ENCODE data around the gene ZNF423.
"Not testable (repeated sequence)": the region's sequence is repeated elsewhere in the genome, so short reads cannot be mapped to it uniquely, and the experiment has no call there.

ZNF423 gene

DNA sequence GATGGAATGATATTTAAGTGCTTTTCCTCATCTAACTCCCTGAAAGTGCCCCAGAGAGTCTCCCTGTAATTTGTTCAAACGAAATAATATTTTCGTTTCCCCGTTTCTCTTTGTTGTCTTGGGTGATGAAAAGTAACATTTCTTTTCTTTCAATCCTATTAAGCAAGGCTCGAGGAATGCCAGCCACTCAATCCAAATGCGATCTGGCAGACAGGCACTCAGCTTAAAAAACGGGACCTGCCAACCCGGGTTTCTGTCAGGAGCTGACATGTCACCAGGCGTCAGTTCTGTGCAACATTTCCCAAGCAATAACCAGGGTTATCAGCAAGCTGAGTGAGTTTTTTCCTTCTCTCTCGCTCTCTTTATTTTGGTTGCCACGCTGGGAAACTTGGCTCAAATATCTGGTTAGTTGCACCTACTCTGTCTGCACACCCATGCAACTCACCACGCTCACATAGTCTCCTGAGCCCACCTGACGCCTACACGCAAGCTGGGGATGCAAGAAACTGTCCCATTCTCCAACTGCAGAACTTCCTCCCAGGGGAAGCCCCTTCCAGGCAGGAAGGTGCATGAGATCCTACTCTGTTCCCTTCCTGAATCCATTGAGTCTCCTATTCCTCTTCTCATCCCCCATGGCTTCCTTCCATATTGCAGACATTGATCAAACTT lies 274.1 kb downstream of the ZNF423 start:
- no peak for DNase-seq (ENCODE audit: low read depth)

DNA sequence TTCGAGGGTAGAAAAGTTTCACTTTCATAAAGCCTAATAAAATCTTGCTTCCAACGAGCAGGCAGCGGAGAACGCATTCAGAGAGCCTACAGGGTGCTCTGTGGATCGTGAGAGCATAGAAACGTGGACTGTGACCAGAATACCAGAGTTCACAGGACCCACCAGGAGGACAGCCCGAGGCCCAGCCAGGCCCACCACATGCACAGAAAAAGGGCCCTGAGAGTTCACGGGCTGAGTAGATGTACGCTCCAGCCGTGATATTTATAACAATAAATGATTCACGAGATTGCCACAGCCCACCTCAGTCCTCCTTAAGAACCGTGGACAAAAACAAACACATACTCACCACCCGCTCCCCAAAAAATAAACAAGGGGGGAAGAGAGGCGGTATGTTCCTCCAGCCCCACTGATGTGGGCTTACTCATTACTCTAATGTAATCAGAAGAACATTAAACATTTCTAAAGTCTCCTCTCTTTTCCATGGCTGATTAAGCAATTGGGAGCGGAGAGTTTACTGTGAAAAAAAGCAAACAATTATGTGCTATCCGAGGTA lies 275.1 kb downstream of the ZNF423 start:
- DNase-seq (ENCODE audit: low read depth) = no peak

DNA sequence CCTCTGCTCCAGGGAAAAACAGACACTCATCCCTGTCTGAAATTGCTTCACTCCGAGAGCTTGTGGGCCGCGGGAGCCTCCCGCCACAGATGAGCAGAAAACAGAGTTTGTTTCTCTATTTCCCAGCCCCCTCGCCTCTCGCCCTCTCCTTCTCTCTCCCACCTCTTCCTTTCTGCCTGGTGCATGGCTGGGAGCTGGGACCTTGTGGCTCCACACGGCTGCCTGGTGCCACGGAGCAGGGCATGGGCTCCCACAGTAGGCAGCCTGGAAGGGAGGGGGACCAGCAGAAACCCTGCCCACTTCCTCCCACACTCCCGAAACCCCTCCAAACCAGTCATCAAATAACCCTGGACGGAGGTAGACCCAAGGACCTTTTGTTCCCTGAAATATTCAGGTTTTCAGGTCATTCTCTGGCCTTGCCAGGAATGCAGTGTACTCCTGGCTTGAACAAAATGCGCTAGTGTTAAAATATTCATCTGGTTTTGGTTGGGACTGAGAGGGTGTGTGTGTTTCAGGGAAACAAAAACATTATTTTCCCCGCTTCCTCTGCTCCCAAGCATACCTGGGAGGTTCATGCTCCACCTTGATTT lies 277.4 kb downstream of the ZNF423 start:
- no peak for DNase-seq (ENCODE audit: low read depth)

DNA sequence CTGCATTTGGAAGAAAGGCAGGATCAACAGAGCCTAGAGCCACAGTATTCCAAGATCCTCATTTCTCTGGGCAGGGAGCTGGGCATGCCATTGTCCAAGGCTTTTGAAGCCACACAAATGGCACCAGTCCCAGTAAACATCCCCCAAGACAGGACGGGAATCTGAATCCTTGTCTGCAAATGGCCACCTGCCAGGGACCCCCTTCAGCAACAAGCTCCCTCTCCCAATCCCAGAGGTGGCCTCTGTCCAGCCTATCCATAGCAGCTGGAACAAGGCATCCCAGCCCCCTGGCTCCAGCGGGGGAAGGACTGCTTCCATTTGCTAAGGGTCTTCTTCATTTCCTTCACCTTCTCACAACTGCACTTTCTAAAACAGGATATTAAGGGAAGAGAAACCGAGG lies 277.9 kb downstream of the ZNF423 start:
- no peak for DNase-seq (ENCODE audit: low read depth)

DNA sequence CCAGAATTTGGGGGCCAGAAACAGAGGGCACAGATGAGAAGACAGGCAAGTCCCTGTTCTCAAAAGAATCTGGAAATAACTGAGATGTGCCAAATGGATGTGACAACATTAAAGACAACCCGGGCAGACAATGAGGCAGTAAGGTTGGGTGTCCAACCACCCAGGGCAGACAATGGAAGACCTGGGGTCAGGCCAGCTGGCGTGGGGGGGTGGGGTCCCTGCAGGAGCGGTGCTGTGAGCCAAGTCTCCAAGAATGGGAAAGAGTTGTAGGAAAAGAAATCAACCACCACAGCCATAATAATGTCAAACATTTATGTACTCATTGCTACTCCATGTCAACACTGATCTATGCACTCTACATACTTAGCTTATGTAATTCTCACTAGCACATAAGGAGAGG lies 279.0 kb downstream of the ZNF423 start:
- no peak for DNase-seq (ENCODE audit: low read depth)

DNA sequence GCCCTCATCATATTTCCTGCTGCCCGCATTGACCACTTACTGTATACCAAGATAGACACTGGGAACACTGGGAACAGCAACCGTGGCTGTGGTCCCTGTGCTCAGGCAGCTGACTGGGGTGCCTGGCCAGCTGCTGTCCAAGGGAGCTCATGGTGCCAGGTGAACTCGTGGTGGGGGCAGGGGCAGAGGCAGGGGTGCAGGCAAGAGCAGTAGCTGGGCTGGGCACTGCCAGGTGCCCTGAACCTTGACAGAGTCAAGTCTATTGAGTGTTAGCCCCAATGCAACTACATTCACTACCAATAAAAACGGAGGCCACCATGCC lies 279.8 kb downstream of the ZNF423 start:
- DNase-seq (ENCODE audit: low read depth) = no peak

DNA sequence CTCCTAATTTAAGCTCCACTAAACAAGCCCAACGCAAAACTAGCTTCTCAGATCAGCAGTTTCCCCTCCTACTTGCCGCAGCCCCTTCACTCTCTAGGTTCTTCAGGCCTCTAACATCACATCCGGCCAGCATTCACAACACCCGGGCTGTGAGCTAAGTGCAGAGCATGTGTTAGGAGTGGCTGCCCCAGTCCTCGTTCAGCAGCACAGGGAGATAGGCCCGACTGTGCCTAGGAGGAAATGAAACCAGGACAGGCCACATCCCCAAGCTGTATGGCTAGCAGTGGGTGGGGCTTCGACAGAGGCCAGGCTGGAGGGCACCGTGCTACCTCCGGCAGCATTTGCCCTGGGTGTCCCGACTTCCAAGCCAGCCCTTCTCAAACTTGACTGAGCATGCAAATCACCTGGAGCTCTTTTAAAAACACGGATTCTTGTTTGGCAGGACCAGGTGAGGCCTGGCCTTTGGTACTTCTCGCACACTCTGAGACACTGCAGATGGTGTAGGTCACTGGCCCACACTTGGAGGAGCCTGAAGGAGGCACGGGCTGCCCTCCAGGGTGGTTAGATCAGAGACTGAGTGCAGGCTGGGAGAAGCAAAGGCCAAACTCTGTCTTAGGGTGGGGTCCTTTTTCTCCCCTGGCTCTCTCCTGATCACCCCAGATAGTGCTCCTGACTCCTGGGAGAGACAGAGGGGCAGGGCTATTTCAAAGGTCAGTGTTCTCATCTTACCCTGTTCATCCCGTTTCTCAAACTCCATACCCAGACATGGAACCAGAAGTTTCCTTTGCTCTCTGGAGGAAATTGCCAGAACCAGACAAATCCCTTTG lies 280.4 kb downstream of the ZNF423 start:
- DNase-seq (ENCODE audit: low read depth) = no peak

DNA sequence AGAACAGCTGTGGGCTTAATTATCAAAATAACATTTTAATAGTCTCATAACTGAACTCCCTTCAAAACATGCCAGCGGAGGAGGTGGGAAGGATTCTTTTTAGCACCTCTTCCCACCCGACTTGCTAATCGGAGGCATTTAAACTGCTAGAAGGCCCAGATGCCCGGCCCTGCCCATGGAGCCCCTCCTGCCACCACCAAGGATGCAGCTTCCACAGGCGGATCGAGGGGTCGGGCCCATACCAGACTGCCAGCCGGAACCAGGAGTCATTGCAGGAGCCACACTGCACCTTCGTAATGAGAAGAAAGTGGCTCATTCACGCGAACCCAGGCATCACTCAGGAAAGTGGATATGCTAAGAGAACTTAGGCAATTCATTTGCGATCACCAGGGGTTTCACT lies 281.1 kb downstream of the ZNF423 start:
- no peak for DNase-seq (ENCODE audit: low read depth)

DNA sequence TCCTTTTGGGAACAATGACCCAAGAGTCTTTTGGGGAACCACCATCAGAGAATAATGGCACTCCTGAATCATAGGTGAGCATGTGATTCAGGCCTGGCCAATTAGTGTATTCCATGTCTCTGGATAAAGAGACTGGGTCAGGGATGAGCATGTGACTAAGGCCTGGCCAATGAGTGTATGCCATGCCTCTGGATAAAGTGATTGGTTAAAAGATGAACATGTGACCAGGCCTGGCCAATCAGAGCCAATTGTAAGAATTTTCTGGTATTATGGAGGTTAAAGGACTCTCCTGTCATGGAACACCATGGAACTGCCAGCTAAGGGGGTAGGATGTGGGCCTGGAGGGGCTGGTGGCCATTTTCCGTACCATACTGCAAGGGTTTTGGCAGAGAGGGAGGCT lies 288.0 kb downstream of the ZNF423 start:
- DNase-seq (ENCODE audit: low read depth) = no peak

DNA sequence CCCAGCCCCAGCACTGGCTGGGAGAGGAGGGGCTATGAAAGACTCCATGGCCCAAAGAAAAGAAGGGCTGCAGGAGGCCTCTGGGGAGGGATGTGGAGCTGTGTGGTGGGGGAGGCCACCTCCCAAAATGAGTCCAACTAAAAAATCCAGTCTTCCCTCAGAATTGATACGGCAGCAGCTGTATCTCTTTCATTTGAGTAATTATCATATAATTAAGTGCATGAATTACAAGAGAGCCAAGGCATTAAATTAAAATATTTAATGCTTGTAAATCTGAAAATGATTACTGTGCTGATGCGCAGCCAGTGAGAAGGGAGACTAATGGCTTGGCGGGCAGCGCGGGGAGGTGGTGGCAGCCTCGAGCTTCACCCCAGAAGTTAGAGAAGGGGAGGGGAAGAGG lies 289.5 kb downstream of the ZNF423 start:
- no peak for DNase-seq (ENCODE audit: low read depth)

DNA sequence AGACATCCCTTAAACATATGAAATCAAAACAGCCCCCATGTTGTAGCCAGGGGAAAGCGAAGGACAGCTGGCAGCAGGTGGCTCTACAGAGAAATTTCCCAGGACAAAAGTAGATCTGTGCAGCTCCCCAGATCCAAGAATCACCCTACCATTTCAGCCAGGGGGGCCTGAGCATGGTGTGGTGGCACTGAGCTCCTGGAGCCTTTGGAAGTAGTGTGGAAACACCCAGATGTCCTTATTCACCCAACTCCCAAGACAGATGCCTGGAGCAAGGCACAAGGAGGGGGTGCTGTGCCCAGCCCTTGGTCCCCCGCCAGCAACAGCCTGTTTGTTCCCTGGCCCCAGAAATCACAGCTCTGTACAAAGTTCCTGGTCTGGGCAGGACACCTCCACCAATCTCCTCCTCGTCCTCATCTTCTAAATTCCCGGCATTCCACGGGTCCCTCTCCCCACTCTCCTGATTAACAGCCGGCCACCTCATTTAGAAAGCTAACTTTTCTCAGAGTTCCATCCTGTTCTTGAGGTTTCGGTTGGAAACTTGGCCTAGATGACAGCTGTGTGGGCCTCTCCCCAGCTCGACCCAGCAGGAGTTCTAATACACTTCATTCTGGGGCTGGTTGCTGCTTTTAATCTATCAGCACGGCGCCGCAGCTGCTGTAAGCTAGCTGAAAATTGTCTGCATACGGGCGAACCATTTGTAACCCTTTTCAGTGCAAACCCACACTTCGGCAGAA lies 291.2 kb downstream of the ZNF423 start:
- no peak for DNase-seq (ENCODE audit: low read depth)

DNA sequence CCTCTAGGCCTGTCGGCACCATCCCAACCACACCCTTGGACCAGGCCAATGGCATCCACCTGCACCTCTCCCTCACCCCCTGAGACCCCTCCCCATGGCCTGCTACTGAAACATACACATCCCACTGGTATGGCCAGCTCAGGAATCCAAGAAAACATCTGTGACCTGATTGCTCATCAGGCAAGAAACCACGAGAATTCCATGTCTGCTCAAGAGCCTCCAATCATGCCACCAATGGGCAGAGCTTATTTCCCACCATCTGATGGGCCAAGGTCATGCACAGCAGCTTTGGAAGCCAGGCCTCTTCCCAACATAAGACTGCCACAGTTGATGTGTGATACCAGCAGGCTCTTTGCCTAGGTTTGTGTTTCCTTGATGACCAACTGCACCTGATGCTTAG lies 292.2 kb downstream of the ZNF423 start:
- no peak for DNase-seq (ENCODE audit: low read depth)

DNA sequence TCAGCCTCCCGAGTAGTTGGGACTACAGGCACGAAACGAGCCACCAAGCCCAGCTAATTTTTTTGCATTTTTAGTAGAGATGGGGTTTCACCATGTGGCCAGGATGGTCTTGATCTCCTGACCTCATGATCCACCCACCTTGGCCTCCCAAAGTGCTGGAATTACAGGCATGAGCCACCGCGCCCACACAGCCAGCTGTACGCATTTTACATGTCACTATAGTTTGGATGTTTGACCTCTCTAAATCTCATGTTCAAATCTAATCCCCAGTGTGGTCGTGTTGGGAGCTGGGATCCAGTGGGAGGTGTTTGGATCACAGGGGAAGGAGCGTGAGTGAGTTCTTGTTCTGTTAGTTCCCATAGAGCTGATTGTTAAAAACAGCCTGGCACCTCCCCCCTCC lies 293.0 kb downstream of the ZNF423 start:
- DNase-seq (ENCODE audit: low read depth) = not testable (repeated sequence)

DNA sequence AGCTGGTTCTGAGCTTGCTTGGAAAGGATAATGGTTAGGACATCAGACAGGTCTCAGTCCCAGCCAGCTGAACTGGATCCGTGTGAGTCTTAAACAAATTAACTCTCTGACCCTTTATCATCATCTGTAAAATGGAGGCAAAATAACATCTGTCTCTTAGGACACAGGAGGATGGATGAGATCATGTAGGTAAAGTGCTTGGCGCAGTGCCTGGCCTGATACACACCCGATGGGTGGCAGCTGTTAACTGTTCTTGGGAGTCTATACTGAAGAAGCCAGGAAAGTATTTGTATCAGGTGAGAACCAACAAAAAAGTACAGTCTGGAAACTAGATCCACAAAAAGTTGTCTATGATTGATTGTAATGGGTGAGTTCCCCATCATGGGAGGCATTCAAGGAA lies 293.7 kb downstream of the ZNF423 start:
- no peak for DNase-seq (ENCODE audit: low read depth)

DNA sequence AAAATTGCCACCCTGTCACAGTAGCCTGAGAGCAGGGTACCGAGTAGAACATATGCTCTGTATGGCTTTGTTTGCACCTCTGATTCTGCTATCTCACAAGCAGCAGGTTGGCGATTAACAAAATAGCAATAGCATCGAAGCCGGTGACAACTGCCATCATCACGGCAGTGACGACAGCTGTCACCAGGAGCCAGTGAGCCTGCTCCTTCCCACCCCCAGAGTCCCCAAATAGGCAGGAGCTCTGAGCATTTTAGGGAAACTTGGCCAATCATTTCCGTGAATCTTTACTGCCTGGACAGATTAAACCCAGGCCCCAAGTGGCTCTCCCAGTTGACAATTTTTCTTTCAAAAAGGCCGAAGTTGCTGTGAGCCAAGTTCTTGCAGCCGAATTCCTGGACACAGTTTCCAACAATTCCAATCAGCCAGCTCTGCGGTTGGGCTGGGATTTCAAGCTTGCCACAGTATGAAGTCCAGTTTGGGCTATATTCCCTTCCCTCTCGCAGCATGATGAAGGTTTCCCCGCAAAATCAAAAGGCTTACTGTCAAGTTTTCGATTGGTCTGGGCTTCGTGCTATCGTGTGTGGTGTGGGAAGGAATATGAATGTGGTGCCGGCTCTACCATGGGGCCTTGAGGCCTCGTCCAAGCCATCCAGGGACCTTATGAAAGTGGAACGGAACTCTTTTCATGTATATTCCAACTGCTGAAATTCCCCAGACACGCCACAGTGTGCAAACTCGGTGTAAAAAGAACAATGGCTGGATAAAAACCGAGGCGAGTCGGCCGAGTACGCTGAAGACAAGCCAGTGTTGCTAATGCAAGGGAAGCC lies 295.7 kb downstream of the ZNF423 start:
- no peak for DNase-seq (ENCODE audit: low read depth)

DNA sequence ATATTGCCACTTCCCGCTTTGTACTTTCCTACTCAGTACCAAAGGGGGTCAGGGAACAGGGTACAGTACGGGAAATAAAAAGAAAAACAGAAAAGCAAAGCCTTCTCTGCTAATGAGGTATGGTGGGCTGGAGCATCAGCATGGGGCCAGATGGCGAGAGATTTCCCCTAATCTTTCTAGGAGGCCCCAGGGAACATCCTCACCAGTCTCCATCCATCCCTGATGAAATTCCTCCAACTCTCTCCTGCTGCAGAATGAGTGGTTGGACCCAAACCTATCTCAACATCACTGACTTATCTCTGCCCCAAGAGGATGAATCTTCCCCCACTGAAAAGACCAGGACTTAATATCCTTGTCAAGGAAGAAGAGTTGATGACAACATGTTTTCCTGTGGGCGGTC lies 296.7 kb downstream of the ZNF423 start:
- DNase-seq (ENCODE audit: low read depth) = no peak

DNA sequence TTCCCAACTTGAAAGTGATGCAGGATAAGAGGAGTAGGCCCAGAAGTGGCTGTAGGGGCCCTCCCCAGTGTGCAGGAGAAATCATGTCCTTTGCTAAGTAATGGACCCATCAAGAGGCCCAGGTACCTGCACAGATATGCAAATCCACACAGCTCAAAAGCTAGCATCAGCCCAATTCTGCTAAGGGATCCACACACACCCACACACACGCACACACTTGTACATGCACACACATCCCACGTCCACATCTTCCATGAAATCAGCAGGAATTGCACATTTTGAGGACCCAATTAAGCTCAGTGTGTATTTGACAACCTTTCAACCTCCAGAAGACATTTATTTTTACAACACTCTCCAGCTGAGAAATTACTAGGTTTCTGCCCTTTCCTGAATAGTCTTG lies 297.5 kb downstream of the ZNF423 start:
- DNase-seq (ENCODE audit: low read depth) = no peak

DNA sequence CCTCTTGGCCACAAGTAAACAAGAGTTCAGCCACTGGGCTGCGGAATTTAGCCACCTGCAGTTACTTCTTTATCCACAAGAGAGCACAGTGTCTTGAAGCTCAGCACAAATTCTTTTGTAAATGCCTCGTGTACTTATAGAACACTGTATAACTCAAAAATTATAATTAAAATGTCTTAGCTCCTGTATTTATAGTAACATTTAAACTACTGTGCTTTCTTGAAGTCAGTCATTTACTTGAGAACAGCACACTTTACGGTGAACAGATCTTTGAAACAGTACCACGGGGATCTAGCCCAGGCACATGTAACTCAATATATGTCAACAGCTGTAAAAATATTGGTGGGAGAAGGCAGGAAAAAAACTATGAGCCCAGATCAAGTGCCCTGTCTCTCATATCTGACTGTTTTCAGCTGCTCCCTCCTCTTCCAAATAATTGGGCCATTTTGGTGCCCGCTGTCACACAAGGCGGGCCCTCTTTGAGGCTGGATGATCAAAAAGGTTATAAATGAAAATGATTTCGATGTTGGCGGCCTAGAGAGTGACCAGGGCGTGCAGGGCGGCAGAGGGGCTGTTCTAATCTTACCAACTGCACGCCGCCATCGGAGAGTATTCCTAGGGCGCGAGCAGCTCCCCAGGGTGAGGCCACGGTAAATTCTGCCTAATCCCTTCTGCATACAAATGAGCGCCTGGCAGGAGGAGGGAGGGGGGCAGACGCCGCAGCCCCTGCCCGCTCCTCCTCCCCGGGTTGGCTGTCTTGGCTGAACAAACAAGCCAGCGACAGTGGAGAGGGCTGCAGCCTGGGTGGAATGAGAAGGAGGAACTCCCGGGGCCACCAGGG lies 299.1 kb downstream of the ZNF423 start:
- DNase-seq (ENCODE audit: low read depth) = peak; percentile 26

DNA sequence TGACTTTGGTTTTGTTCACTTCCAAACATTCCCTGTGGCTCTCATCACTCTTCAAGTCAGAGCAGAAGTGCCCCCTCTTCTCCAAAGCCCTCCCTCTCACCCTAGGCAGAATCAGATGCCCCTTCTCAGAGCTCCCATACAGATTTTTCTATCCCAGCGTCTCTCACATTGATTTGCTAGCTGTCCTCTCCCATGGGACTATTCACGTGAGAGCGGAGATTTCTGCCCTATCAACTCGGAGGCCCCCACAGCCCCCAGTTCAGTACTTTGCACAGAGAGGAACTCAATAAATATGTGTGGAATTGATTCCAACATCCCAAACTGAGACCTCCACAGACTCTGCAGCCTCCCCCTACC lies 299.7 kb downstream of the ZNF423 start:
- DNase-seq (ENCODE audit: low read depth) = no peak

DNA sequence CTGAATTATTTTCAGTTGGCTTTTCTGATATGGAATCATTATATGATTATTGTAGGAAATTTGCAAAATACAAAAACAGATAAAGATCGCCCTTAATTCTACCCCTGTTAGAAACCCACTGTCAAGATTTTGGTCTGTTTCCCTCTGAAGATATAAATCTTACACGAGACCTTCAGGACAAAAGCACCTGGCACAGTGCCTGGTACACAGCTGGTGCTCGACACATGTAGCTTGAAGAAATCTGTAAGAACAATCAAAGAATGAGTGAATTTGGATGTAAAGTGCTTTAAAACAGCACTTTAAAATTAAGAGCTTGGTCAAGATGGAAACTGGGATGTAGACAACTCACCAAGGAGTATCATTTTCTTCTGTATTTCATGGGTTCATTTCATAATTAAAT lies 301.2 kb downstream of the ZNF423 start:
- no peak for DNase-seq (ENCODE audit: low read depth)

Data from non-pigmented ciliary epithelial cell (primary cell).